KMS-11 (cell line): ENCODE results near the gene RPL19.
A peak's percentile ranks its signal among the peaks of the same experiment; 100 is the strongest.

ENCODE experiments used
- H2AFZ ChIP-seq: fragments of 200-600 bp; sonication (generic); 2 replicates; pipeline ENCODE4 v1.6.1; 2016; ENCODE audit warnings: antibody characterized with exemption, mixed run types, low read depth
- H3K27ac ChIP-seq: fragments of 200-600 bp; sonication (generic); 2 replicates; pipeline ENCODE4 v1.6.1; 2016; ENCODE audit warnings: mild to moderate bottlenecking, mixed run types
- H3K27me3 ChIP-seq: fragments of 200-600 bp; sonication (generic); 2 replicates; pipeline ENCODE4 v1.6.1; 2017; ENCODE audit warnings: mild to moderate bottlenecking, low read depth, mixed run types, moderate library complexity; ENCODE audit not compliant: insufficient read depth
- H3K36me3 ChIP-seq: fragments of 200-600 bp; sonication (generic); 2 replicates; pipeline ENCODE4 v1.6.1; 2017; ENCODE audit warnings: mild to moderate bottlenecking, mixed run types; ENCODE audit not compliant: insufficient read depth
- H3K4me1 ChIP-seq: fragments of 200-600 bp; sonication (generic); 2 replicates; pipeline ENCODE4 v1.6.1; 2016; ENCODE audit warnings: mild to moderate bottlenecking, low read depth, mixed run types; ENCODE audit not compliant: poor library complexity, severe bottlenecking
- H3K4me2 ChIP-seq: fragments of 200-600 bp; sonication (generic); 2 replicates; pipeline ENCODE4 v1.7.0; 2016; ENCODE audit warnings: mild to moderate bottlenecking, mixed run types
- H3K4me3 ChIP-seq: fragments of 200-600 bp; sonication (generic); IDR thresholded peaks from 2 replicates; pipeline ENCODE4 v1.6.1; 2017; ENCODE audit warnings: low read depth, low read length, mixed read lengths; ENCODE audit not compliant: insufficient read depth
- H3K79me2 ChIP-seq: fragments of 200-600 bp; sonication (generic); 2 replicates; pipeline ENCODE4 v1.6.1; 2016; ENCODE audit warnings: low read depth, mixed run types; ENCODE audit not compliant: insufficient read depth
- H3K9ac ChIP-seq: fragments of 200-600 bp; sonication (generic); 2 replicates; pipeline ENCODE4 v1.6.1; 2016; ENCODE audit warnings: mild to moderate bottlenecking, mixed run types
- H4K20me1 ChIP-seq: fragments of 200-600 bp; sonication (generic); 2 replicates; pipeline ENCODE4 v1.6.1; 2016; ENCODE audit warnings: mild to moderate bottlenecking, mixed run types; ENCODE audit not compliant: insufficient read depth
- CTCF ChIP-seq: fragments of 200-600 bp; sonication (generic); conservative IDR thresholded peaks from 2 replicates; pipeline ENCODE4 v1.6.1; 2017; ENCODE audit warnings: low read depth, mild to moderate bottlenecking, antibody characterized with exemption, low read length, moderate library complexity, mixed read lengths

RPL19 gene

DNA sequence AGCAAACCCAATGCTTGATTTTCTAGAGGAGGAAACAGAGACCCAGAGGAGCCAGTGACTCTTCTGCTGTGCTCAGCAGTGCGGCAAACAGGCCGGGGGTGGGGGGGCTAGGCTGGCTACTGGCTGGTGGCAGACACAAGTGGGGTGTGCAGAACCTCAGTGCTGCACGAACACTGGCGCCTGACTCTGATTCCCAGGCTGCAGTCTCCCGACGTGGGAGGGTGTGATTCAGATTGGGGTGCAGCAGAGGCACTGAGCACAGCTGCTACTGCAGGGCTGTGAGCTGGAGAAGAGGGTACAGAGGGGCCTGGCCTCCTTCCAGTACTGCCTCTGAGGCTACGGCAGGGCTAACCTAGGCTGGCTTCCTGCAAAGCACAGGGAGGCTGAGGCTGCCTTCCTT lies 8.1 kb downstream of the RPL19 start:
- no peaks in the 10 kb centered on the region for H3K79me2 ChIP-seq
- H4K20me1 ChIP-seq, result no peaks in the 10 kb centered on the region
- no peak overlapping the region for H3K4me3 ChIP-seq
- H3K4me1 ChIP-seq, result peaks cover 28% of the 10 kb centered on the region
- no peak for TF ChIP-seq CTCF
- peak overlapping the region; percentile 60; the same call in 1 of the 2 replicates for H3K27ac ChIP-seq
- peaks cover 8% of the 10 kb centered on the region; the same call in 1 of the 2 replicates for H3K36me3 ChIP-seq
- H2AFZ ChIP-seq, result peak overlapping the region; percentile 81; the same call in 1 of the 2 replicates
- H3K9ac ChIP-seq, result peak overlapping the region; percentile 57; the same call in 1 of the 2 replicates
- no peaks in the 10 kb centered on the region for H3K27me3 ChIP-seq
- H3K4me2 ChIP-seq, result peak overlapping the region; percentile 86; the same call in 1 of the 2 replicates

- Histone ChIP-seq H3K4me3 (no peak overlapping the region), H3K4me1 (peaks cover 28% of the 10 kb centered on the region), H3K79me2 (no peaks in the 10 kb centered on the region), H4K20me1 (no peaks in the 10 kb centered on the region), H3K4me2 (peak overlapping the region; percentile 86), H3K36me3 (peaks cover 4% of the 10 kb centered on the region; the same call in 1 of the 2 replicates), H3K27me3 (no peaks in the 10 kb centered on the region; the same call in 1 of the 2 replicates), H2AFZ (peak overlapping the region; percentile 81; the same call in 1 of the 2 replicates), H3K27ac (peak overlapping the region; percentile 60), H3K9ac (peak overlapping the region; percentile 57; the same call in 1 of the 2 replicates)
- TF ChIP-seq CTCF, result no peak
Observed at GRCh38 chr17:39208893-39209292, 8.8 kb downstream of the RPL19 start.

DNA sequence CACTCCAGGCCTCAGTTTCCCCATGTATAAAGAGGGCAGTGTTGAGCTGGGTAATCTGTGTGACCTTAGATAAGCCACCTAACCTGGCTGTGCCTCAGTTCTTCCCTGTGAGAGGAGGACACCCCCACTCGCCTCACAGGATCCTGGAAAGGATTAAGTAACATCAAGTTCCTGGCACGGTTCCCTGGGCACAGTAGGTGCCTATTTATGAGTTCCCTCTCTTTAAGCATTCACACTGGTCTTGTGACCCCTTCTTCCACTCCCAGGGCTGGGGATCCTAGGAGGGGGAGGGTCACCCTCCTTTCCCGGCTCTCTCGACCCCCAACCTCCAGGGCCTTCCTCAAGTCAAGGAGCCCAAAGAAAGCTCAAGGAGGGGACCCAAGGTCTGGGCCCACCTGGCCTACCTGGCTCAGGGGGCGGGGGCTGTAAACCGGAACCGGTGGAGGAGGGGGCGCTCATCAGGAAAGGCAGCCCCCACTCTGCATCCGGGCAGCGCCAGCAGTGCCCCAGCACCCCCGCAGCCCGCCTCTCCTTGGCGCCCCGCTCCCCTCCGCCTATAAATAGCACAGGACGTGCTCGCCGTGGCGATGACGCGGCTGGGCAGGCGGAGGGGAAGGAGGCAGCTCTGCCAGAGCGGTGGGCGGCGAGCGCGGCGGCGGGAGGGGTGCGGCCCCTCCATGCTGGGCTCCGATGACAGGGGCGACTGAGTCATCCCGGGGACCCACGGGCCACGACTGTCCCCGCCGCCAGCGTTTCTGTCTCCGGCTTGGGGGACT lies 9.4 kb downstream of the RPL19 start:
- no peak overlapping the region for H3K4me3 ChIP-seq
- TF ChIP-seq CTCF, result no peak
- H4K20me1 ChIP-seq, result no peaks in the 10 kb centered on the region
- peak overlapping the region; percentile 57; the same call in 1 of the 2 replicates for H3K9ac ChIP-seq
- H3K4me1 ChIP-seq, result peaks cover 28% of the 10 kb centered on the region
- 0 out of 2 replicates have a peak, but pooled peaks cover 3% of the 10 kb centered on the region for H3K36me3 ChIP-seq
- peak overlapping the region; percentile 81; the same call in 1 of the 2 replicates for H2AFZ ChIP-seq
- peak overlapping the region; percentile 60 for H3K27ac ChIP-seq
- H3K27me3 ChIP-seq, result no peaks in the 10 kb centered on the region; the same call in 1 of the 2 replicates
- H3K79me2 ChIP-seq, result no peaks in the 10 kb centered on the region
- H3K4me2 ChIP-seq, result peak overlapping the region; percentile 86

DNA sequence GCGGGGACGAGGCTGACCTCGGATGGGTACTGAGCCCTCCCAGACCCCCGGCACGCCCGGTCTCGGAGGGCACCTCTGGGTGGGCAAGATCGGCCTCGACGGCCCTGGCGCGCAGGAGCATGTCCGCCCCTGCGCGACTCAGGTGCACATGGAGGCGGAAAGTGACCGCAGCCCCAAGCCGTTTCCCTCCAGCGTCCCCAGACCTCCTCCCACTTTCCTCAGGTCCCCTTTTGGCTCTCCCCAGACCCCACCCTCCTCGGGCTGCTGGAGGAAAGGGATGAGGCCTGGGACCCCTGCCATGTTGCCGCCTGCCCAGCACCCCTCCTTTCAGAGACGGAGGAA lies 10.0 kb downstream of the RPL19 start:
- H3K4me1 ChIP-seq, result peaks cover 28% of the 10 kb centered on the region
- H3K36me3 ChIP-seq, result no peaks in the 10 kb centered on the region
- no peaks in the 10 kb centered on the region for H3K79me2 ChIP-seq
- H4K20me1 ChIP-seq, result no peaks in the 10 kb centered on the region
- TF ChIP-seq CTCF, result no peak
- H2AFZ ChIP-seq, result peak overlapping the region; percentile 81; the same call in 1 of the 2 replicates
- no peaks in the 10 kb centered on the region; the same call in 1 of the 2 replicates for H3K27me3 ChIP-seq
- H3K4me3 ChIP-seq, result no peak overlapping the region
- peak overlapping the region; percentile 86; the same call in 1 of the 2 replicates for H3K4me2 ChIP-seq
- H3K9ac ChIP-seq, result peak overlapping the region; percentile 57; the same call in 1 of the 2 replicates
- no peak overlapping the region for H3K27ac ChIP-seq
